SK-N-SH treated with all-trans-retinoic acid at 6 μM for 48 hours (cell line): ENCODE results near the gene XDH.

ENCODE experiments used
- ATAC-seq: fragments of 200-7000 bp; cut with Tn5 transposase; 3 replicates; pipeline ENCODE4 v1.9.1; 2020; ENCODE audit warnings: mild to moderate bottlenecking, moderate library complexity
- ARNTL ChIP-seq: fragments of 450-650 bp; formaldehyde crosslinking; IDR thresholded peaks from 2 replicates; pipeline ENCODE4 v1.5.0; 2020; ENCODE audit warnings: low read depth, mild to moderate bottlenecking, moderate library complexity, borderline replicate concordance
- BACH2 ChIP-seq: fragments of 250-450 bp; sonication (Bioruptor Pico); IDR thresholded peaks from 2 replicates; pipeline ENCODE4 v1.9.0; 2021; ENCODE audit warnings: mild to moderate bottlenecking, borderline replicate concordance
- CREB5 ChIP-seq: fragments of 250-450 bp; sonication (Bioruptor Pico); IDR thresholded peaks from 2 replicates; pipeline ENCODE4 v1.5.1; 2020; ENCODE audit warnings: low read depth, mild to moderate bottlenecking, moderate library complexity
- CSDC2 ChIP-seq: fragments of 250-450 bp; sonication (Bioruptor Pico); IDR thresholded peaks from 2 replicates; pipeline ENCODE4 v1.5.0; 2020; ENCODE audit warnings: mild to moderate bottlenecking, moderate library complexity
- CSRNP3 ChIP-seq: fragments of 250-450 bp; sonication (Bioruptor Pico); IDR thresholded peaks from 2 replicates; pipeline ENCODE4 v1.5.1; 2021; ENCODE audit warnings: mild to moderate bottlenecking, moderate library complexity
- ESRRG ChIP-seq: fragments of 250-450 bp; sonication (Bioruptor Pico); IDR thresholded peaks from 2 replicates; pipeline ENCODE4 v1.6.1; 2021; ENCODE audit warnings: mild to moderate bottlenecking
- GLIS3 ChIP-seq: fragments of 250-450 bp; sonication (Bioruptor Pico); IDR thresholded peaks from 2 replicates; pipeline ENCODE4 v1.5.0; 2020; ENCODE audit warnings: mild to moderate bottlenecking, moderate library complexity
- OSR1 ChIP-seq: fragments of 250-450 bp; sonication (Bioruptor Pico); IDR thresholded peaks from 2 replicates; pipeline ENCODE4 v1.8.0; 2022; ENCODE audit warnings: moderate library complexity, mild to moderate bottlenecking, inconsistent platforms
- PPARA ChIP-seq: fragments of 250-450 bp; sonication (Bioruptor Pico); IDR thresholded peaks from 2 replicates; pipeline ENCODE4 v1.5.0; 2020; ENCODE audit warnings: mild to moderate bottlenecking, borderline replicate concordance
- RARB ChIP-seq: fragments of 250-450 bp; sonication (Bioruptor Pico); IDR thresholded peaks from 2 replicates; pipeline ENCODE4 v1.8.0; 2021; ENCODE audit warnings: mild to moderate bottlenecking, moderate library complexity
- SNAI2 ChIP-seq: fragments of 250-450 bp; sonication (Bioruptor Pico); IDR thresholded peaks from 2 replicates; pipeline ENCODE4 v1.5.0; 2020; ENCODE audit warnings: mild to moderate bottlenecking, moderate library complexity
- TCF4 ChIP-seq: fragments of 250-450 bp; sonication (Bioruptor Pico); IDR thresholded peaks from 2 replicates; pipeline ENCODE4 v1.8.0; 2021; ENCODE audit warnings: mild to moderate bottlenecking, moderate library complexity, borderline replicate concordance
- TOX ChIP-seq: fragments of 250-450 bp; sonication (Bioruptor Pico); IDR thresholded peaks from 2 replicates; pipeline ENCODE4 v1.8.0; 2021; ENCODE audit warnings: mild to moderate bottlenecking, moderate library complexity, borderline replicate concordance
- ZFP3 ChIP-seq: fragments of 250-450 bp; sonication (Bioruptor Pico); IDR thresholded peaks from 2 replicates; pipeline ENCODE4 v1.5.0; 2020; ENCODE audit warnings: mild to moderate bottlenecking, moderate library complexity
- ZFP30 ChIP-seq: fragments of 450-650 bp; formaldehyde crosslinking; IDR thresholded peaks from 2 replicates; pipeline ENCODE4 v1.5.0; 2022; ENCODE audit warnings: mild to moderate bottlenecking, moderate library complexity
- ZNF70 ChIP-seq: fragments of 450-650 bp; formaldehyde crosslinking; IDR thresholded peaks from 2 replicates; pipeline ENCODE4 v1.5.0; 2020; ENCODE audit warnings: mild to moderate bottlenecking, moderate library complexity
- ZNF8 ChIP-seq: fragments of 450-650 bp; formaldehyde crosslinking; IDR thresholded peaks from 2 replicates; pipeline ENCODE4 v1.5.0; 2020; ENCODE audit warnings: mild to moderate bottlenecking, moderate library complexity
- TF ChIP-seq, protein P1 (sequence below): fragments of 250-450 bp; sonication (Bioruptor Pico); IDR thresholded peaks from 2 replicates; pipeline ENCODE4 v1.8.0; 2020; ENCODE audit warnings: mild to moderate bottlenecking, moderate library complexity, borderline replicate concordance
- TF ChIP-seq, protein P2 (sequence below): fragments of 250-450 bp; sonication (Bioruptor Pico); IDR thresholded peaks from 2 replicates; pipeline ENCODE4 v1.5.0; 2020; ENCODE audit warnings: mild to moderate bottlenecking, moderate library complexity

The XDH gene

DNA sequence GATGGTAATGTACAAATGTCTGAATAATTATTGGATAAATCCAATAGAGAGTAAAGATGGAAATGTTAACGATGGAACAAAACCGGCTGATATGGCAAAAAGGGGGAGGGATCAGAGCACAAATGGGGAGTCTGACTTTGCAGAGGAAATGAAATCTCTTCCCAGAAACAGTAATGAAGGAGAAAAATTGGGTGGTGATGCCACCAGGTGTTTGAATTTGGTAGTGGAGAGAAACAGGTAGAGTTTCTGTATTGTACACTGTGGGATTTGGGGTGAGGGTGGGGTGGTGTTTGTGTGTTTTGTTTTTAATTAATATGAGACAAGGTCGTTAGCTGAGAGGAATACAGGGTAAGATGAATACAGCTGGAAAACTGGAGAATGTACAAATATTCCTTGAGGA lies 20.4 kb upstream of the XDH start:
- ATAC-seq: peak; percentile 89
- no peak for TF ChIP-seq GLIS3 (CRISPR knock-in tag)
- TF ChIP-seq, protein P1, sequence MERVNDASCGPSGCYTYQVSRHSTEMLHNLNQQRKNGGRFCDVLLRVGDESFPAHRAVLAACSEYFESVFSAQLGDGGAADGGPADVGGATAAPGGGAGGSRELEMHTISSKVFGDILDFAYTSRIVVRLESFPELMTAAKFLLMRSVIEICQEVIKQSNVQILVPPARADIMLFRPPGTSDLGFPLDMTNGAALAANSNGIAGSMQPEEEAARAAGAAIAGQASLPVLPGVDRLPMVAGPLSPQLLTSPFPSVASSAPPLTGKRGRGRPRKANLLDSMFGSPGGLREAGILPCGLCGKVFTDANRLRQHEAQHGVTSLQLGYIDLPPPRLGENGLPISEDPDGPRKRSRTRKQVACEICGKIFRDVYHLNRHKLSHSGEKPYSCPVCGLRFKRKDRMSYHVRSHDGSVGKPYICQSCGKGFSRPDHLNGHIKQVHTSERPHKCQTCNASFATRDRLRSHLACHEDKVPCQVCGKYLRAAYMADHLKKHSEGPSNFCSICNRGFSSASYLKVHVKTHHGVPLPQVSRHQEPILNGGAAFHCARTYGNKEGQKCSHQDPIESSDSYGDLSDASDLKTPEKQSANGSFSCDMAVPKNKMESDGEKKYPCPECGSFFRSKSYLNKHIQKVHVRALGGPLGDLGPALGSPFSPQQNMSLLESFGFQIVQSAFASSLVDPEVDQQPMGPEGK (CRISPR knock-in tag): no peak
- no peak for TF ChIP-seq RARB (CRISPR knock-in tag)
- TF ChIP-seq ZNF8 (CRISPR knock-in tag): no peak
- no peak for TF ChIP-seq CSDC2
- TF ChIP-seq ESRRG (CRISPR knock-in tag): no peak
- TF ChIP-seq BACH2 (CRISPR knock-in tag): no peak

GRCh38 chr2:31433541-31433940 lies 19.0 kb upstream of the XDH start:
- TF ChIP-seq ESRRG (CRISPR knock-in tag): no peak
- TF ChIP-seq ARNTL (CRISPR knock-in tag): no peak
- no peak for TF ChIP-seq ZNF70 (CRISPR knock-in tag)
- TF ChIP-seq BACH2 (CRISPR knock-in tag): no peak
- no peak for TF ChIP-seq TOX
- TF ChIP-seq, protein P2, sequence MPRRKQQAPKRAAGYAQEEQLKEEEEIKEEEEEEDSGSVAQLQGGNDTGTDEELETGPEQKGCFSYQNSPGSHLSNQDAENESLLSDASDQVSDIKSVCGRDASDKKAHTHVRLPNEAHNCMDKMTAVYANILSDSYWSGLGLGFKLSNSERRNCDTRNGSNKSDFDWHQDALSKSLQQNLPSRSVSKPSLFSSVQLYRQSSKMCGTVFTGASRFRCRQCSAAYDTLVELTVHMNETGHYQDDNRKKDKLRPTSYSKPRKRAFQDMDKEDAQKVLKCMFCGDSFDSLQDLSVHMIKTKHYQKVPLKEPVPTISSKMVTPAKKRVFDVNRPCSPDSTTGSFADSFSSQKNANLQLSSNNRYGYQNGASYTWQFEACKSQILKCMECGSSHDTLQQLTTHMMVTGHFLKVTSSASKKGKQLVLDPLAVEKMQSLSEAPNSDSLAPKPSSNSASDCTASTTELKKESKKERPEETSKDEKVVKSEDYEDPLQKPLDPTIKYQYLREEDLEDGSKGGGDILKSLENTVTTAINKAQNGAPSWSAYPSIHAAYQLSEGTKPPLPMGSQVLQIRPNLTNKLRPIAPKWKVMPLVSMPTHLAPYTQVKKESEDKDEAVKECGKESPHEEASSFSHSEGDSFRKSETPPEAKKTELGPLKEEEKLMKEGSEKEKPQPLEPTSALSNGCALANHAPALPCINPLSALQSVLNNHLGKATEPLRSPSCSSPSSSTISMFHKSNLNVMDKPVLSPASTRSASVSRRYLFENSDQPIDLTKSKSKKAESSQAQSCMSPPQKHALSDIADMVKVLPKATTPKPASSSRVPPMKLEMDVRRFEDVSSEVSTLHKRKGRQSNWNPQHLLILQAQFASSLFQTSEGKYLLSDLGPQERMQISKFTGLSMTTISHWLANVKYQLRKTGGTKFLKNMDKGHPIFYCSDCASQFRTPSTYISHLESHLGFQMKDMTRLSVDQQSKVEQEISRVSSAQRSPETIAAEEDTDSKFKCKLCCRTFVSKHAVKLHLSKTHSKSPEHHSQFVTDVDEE (CRISPR knock-in tag): no peak
- TF ChIP-seq RARB (CRISPR knock-in tag): no peak
- TF ChIP-seq OSR1 (CRISPR knock-in tag): no peak
- TF ChIP-seq, protein P1 (CRISPR knock-in tag): no peak
- TF ChIP-seq ZFP30: no peak
- no peak for TF ChIP-seq GLIS3 (CRISPR knock-in tag)
- no peak for TF ChIP-seq ZNF8 (CRISPR knock-in tag)
- TF ChIP-seq, all 23 proteins: peak for 0
- ATAC-seq: no peak

DNA sequence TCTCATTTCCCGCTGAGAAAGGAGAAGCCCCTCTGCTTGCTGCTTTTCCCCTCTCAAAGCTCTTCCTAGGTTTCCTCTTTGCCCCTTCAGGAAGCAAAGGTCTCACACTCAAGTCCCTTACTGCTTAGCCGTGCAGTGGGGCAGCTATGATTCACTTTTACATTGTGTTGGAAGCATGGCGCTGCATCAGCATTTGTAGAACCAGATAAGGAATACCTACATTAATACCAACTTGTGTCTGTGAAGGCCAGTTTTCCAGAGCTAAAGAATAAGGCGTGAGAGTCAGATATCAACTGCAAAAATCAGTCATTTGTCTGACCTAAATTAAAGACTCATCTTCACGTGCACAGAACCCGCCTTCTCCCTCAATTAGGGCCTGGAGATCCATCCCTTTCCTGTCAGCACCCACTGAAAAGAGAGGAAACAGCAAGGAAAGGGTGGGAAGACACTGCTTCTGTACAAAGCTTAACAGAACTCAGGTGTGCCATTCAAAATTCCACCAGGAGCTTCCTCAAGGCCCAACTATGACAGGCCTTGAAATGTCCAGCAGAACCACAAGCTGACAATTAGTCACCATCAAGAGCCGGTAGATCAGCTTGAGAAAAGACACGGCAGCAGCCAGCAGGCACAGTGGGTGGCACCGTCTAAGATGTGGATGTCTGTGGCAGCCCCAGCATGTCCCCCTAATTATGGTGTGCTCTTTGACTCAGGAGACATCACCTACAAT lies 16.1 kb upstream of the XDH start:
- TF ChIP-seq PPARA (CRISPR knock-in tag) (no peak), TCF4 (CRISPR knock-in tag) (no peak), ZNF8 (CRISPR knock-in tag) (no peak), GLIS3 (CRISPR knock-in tag) (no peak), CREB5 (no peak), CSRNP3 (no peak), ZNF70 (CRISPR knock-in tag) (no peak), ARNTL (CRISPR knock-in tag) (no peak), OSR1 (CRISPR knock-in tag) (no peak), ZFP3 (CRISPR knock-in tag) (no peak), SNAI2 (CRISPR knock-in tag) (no peak), CSDC2 (no peak)
- TF ChIP-seq, protein P2 (CRISPR knock-in tag): no peak
- TF ChIP-seq, protein P1 (CRISPR knock-in tag): no peak
- ATAC-seq: no peak
